HepG2 (cell line): ENCODE data around the gene GPR156.

Experiments used
- CEBPZ ChIP-seq: IDR thresholded peaks from 2 replicates; pipeline ENCODE4 v1.6.1; 2012; ENCODE audit warnings: low read length, improper control_type of control experiment
- DDIT3 ChIP-seq: sonication (generic); formaldehyde crosslinking; IDR thresholded peaks from 2 replicates; pipeline ENCODE4 v1.4.0; 2020; ENCODE audit warnings: mild to moderate bottlenecking, missing genetic modification reagents
- KDM1A ChIP-seq: IDR thresholded peaks from 2 replicates; pipeline ENCODE4 v1.6.1; 2016; ENCODE audit warnings: missing compliant biosample characterization
- MIER3 ChIP-seq: IDR thresholded peaks from 2 replicates; pipeline ENCODE4 v1.6.1; 2016; ENCODE audit warnings: missing compliant biosample characterization, borderline replicate concordance
- MLX ChIP-seq: IDR thresholded peaks from 2 replicates; pipeline ENCODE4 v1.6.1; 2016
- MYC ChIP-seq: sonication (generic); formaldehyde crosslinking; IDR thresholded peaks from 2 replicates; pipeline ENCODE4 v1.9.0; 2021; ENCODE audit warnings: missing genetic modification reagents, borderline replicate concordance
- PHF21A ChIP-seq: sonication (generic); formaldehyde crosslinking; IDR thresholded peaks from 2 replicates; pipeline ENCODE4 v1.5.0; 2020; ENCODE audit warnings: mild to moderate bottlenecking, missing genetic modification reagents
- ZNF766 ChIP-seq: sonication (generic); formaldehyde crosslinking; IDR thresholded peaks from 2 replicates; pipeline ENCODE4 v1.5.0; 2020; ENCODE audit warnings: missing genetic modification reagents, borderline replicate concordance

GRCh38 chr3:120137548-120137947 is 147.5 kb downstream of the GPR156 start:
- TF ChIP-seq PHF21A (CRISPR knock-in tag): no peak
- TF ChIP-seq MLX: no peak
- no peak for TF ChIP-seq MYC (CRISPR knock-in tag)
- TF ChIP-seq MIER3 (CRISPR knock-in tag): no peak
- TF ChIP-seq CEBPZ: no peak
- TF ChIP-seq ZNF766 (CRISPR knock-in tag): no peak
- no peak for TF ChIP-seq DDIT3 (CRISPR knock-in tag)
- no peak for TF ChIP-seq KDM1A (CRISPR knock-in tag)
